Stimulated activated memory B cell treated with anti-CD40 and anti-IgM and Interleukin-4, amounts not matched to agents 10 μg/mL and 1 μg/mL and 100 μg/mL, for 72 hours (primary cell): Measurements from ENCODE around the gene MRGPRD.
"Not testable (repeated sequence)": the region's sequence is repeated elsewhere in the genome, so short reads cannot be mapped to it uniquely, and the experiment has no call there.

Experiments used
- ATAC-seq: fragments of 150-1000 bp; cut with Tn5 transposase; 2 replicates; pipeline ENCODE4 v1.10.0; 2021
- H3K27ac Mint-ChIP-seq: one replicate; pipeline ENCODE4 v1.8.0; 2022; ENCODE audit warnings: mild to moderate bottlenecking, mixed read lengths
- H3K27me3 Mint-ChIP-seq: one replicate; pipeline ENCODE4 v1.8.0; 2022; ENCODE audit warnings: mixed read lengths
- H3K36me3 Mint-ChIP-seq: one replicate; pipeline ENCODE4 v1.8.0; 2022; ENCODE audit warnings: mixed read lengths
- H3K4me1 Mint-ChIP-seq: one replicate; pipeline ENCODE4 v1.8.0; 2022; ENCODE audit warnings: mixed read lengths
- H3K4me3 Mint-ChIP-seq: one replicate; pipeline ENCODE4 v1.8.0; 2022; ENCODE audit warnings: mild to moderate bottlenecking, moderate library complexity, mixed read lengths
- H3K9me3 Mint-ChIP-seq: one replicate; pipeline ENCODE4 v1.8.0; 2022; ENCODE audit warnings: mixed read lengths

The MRGPRD gene

GRCh38 chr11:69000831-69001242, 20.1 kb upstream of the MRGPRD start:
- no peak overlapping the region for H3K27ac Mint-ChIP-seq
- H3K9me3 Mint-ChIP-seq, result no peaks in the 10 kb centered on the region
- H3K4me3 Mint-ChIP-seq, result no peak overlapping the region
- no peaks in the 10 kb centered on the region for H3K4me1 Mint-ChIP-seq
- no peaks in the 10 kb centered on the region for H3K36me3 Mint-ChIP-seq
- peaks cover 90% of the 10 kb centered on the region for H3K27me3 Mint-ChIP-seq
- ATAC-seq, result no peak

DNA sequence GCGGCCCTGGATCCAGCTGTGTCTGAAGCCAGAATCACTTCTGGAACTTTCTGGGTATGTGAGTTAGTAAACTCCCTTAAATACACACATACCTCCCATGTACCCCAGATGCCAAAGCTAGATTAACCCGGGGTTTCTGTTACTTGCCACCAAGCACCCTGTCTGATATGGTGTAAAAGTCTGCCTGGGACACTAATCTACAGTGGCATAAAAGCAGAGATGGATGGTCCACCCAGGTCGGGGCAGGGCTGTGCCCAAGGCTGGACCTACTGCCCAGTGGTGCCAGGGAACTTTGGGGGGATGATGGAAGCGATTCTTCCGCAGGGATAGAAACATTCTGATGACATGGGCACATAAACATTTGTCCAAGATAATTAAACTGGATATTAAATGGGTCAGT, 19.6 kb upstream of the MRGPRD start:
- no peak overlapping the region for H3K27ac Mint-ChIP-seq
- no peak for ATAC-seq
- no peaks in the 10 kb centered on the region for H3K9me3 Mint-ChIP-seq
- no peak overlapping the region for H3K4me3 Mint-ChIP-seq
- no peaks in the 10 kb centered on the region for H3K36me3 Mint-ChIP-seq
- H3K27me3 Mint-ChIP-seq, result peaks cover 90% of the 10 kb centered on the region
- H3K4me1 Mint-ChIP-seq, result no peaks in the 10 kb centered on the region

DNA sequence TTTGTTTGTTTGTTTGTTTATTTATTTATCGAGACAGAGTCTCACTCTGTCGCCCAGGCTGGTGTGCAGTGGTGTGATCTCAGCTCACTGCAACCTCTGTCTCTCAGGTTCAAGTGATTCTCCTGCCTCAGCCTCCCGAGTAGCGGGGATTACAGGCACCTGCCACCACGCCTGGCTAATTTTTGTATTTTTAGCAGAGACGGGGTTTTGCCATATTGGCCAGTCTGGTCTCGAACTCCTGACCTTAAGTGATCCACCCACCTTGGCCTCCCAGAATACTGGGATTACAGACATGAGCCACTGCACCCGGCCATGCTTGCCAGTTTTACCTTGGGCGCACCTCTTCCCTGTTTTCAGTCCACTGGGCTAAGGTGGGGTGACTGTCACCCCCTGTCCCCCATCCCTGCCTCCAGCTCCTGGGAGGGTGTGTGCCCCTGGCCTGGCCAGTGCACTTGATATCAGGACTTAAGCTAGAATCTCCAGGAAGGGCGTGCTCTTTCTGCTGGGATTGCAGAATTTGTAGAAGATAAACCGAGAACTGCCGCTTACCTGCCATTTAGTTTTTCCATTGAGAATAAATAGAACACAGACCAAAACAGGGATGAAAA, 19.1 kb upstream of the MRGPRD start:
- not testable (repeated sequence) for H3K4me1 Mint-ChIP-seq, H3K4me3 Mint-ChIP-seq, H3K27ac Mint-ChIP-seq, ATAC-seq, H3K9me3 Mint-ChIP-seq, H3K36me3 Mint-ChIP-seq
- peaks cover 90% of the 10 kb centered on the region for H3K27me3 Mint-ChIP-seq

DNA sequence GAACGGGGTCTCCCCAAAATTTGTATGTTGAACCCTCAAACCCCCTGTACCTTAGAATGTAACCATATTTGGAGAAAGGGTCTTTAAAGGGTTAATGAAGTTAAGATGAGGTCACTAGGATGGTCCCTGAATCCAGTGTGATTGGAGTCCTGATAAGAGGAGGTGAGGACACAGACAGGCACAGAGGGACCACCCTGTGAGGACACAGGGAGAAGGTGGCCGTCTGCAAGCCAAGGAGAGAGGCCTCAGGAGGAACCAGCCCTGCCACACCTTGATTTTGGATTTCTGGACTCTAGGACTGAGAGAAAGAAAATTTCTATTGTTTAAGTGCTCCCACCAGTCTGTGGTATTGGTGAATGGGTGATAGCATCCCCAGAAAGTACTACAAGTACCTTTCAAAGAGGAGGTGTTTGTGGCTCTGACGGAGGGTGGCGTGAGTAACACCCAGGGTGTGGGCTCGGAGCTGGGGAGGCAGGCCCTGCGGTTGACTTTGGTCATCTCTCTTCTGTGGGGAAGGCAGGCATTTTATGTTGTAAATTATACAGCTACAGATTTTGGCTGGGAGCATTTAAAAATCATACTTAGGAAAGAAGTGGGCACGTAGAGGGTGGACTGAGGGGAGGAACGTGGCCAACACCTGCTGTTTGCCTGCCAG, 18.4 kb upstream of the MRGPRD start:
- no peak for ATAC-seq

DNA sequence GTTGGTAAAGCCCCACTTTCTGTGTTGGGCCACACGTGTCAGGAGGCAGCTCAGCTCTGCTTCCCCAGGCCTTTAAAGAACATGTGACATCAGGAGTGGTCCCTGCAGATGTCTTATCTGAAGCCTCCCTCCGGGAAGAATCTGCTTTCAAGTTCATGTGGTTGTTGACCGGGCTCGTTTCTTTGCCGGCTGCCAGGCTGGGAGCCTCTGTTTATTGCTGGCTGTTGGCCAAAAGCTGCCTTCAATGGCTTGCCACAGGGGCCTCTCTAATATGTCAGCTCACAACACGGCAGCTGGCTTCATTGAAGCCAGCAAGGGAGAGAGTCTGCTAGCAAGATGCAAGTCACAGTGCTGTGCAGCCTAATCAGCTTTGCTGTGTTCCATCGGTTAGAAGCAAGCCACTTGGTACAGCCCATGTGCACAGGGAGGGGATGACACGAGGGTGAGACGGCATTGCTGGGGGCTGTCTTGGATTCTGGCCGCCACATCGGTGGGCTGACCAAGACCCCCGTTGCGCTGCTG, 17.7 kb upstream of the MRGPRD start:
- no peaks in the 10 kb centered on the region for H3K36me3 Mint-ChIP-seq
- no peak for ATAC-seq
- H3K4me1 Mint-ChIP-seq, result no peaks in the 10 kb centered on the region
- peaks cover 90% of the 10 kb centered on the region for H3K27me3 Mint-ChIP-seq
- no peak overlapping the region for H3K27ac Mint-ChIP-seq
- H3K9me3 Mint-ChIP-seq, result no peaks in the 10 kb centered on the region
- H3K4me3 Mint-ChIP-seq, result no peak overlapping the region

More for the DNA sequence above, 18.4 kb upstream of the MRGPRD start:
- no peaks in the 10 kb centered on the region for H3K4me1 Mint-ChIP-seq
- H3K36me3 Mint-ChIP-seq, result no peaks in the 10 kb centered on the region
- no peak overlapping the region for H3K27ac Mint-ChIP-seq
- no peaks in the 10 kb centered on the region for H3K9me3 Mint-ChIP-seq
- H3K4me3 Mint-ChIP-seq, result no peak overlapping the region
- peaks cover 90% of the 10 kb centered on the region for H3K27me3 Mint-ChIP-seq

DNA sequence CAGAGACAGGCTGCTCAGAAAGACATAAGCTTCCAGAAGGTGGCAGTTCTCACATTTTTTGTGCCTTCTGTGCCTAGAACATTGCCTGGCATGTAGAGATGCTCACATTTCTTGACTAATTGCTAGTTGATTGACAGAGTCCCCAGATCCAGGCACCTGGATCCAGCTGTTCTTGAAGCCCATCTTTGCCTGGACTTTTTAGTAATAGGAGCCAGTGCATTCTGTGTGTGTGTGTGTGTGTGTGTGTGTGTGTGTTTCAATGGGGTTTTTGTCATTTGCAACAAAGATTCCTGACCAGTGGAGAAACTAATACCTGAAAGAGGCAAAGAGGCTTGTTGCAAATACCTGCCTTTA, 17.2 kb upstream of the MRGPRD start:
- Mint-ChIP-seq H3K36me3 (no peaks in the 10 kb centered on the region), H3K4me1 (no peaks in the 10 kb centered on the region), H3K4me3 (no peak overlapping the region), H3K27me3 (peaks cover 90% of the 10 kb centered on the region), H3K27ac (no peak overlapping the region), H3K9me3 (no peaks in the 10 kb centered on the region)
- no peak for ATAC-seq

GRCh38 chr11:68997124-68997994, 16.6 kb upstream of the MRGPRD start:
- no peaks in the 10 kb centered on the region for H3K36me3 Mint-ChIP-seq
- H3K4me3 Mint-ChIP-seq, result no peak overlapping the region
- no peak overlapping the region for H3K27ac Mint-ChIP-seq
- no peak for ATAC-seq
- H3K4me1 Mint-ChIP-seq, result no peaks in the 10 kb centered on the region
- H3K27me3 Mint-ChIP-seq, result peaks cover 90% of the 10 kb centered on the region
- H3K9me3 Mint-ChIP-seq, result no peaks in the 10 kb centered on the region

DNA sequence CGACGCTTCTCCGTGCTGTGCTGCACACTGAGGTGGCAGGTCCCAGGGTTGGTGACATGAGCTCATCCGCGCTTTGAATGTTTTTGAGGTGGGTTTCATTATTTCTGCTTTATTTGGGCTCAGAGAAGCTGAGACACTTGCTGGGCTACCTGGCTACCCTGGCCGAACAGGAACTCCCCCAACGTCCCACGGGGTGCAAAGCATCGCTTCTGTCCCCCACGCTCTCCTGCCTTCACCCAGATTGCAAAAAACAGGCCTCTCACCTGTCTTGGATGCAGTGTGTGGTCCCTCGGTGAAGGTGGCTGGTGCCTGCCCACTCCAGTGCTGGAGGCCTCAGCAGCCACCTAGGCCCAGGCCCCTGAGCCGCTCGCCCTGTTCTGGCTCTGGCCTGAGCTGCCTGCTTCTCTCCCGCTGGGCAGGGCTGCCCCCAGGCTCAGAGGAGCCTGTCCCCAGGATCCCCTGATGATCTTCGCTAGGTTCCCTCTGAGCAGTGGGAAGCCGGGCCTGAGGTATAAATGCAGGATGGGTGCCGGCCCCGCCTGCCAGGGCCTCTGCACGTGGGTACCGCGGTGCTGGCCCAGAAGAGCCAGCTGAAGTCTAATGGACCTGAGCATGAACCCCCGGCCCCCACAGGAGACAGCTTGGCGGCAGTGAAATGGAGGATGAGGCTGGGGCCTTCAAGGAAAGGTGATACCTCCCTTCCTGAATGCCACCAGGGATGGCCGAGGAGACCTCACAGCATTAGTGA, 15.8 kb upstream of the MRGPRD start:
- H3K4me3 Mint-ChIP-seq, result no peak overlapping the region
- no peak for ATAC-seq
- H3K9me3 Mint-ChIP-seq, result no peaks in the 10 kb centered on the region
- no peaks in the 10 kb centered on the region for H3K36me3 Mint-ChIP-seq
- H3K27me3 Mint-ChIP-seq, result peaks cover 90% of the 10 kb centered on the region
- H3K27ac Mint-ChIP-seq, result no peak overlapping the region
- H3K4me1 Mint-ChIP-seq, result no peaks in the 10 kb centered on the region

GRCh38 chr11:68994894-68995285, 14.1 kb upstream of the MRGPRD start:
- peaks cover 94% of the 10 kb centered on the region for H3K27me3 Mint-ChIP-seq
- no peak for ATAC-seq
- H3K36me3 Mint-ChIP-seq, result no peaks in the 10 kb centered on the region
- no peak overlapping the region for H3K27ac Mint-ChIP-seq
- H3K4me1 Mint-ChIP-seq, result no peaks in the 10 kb centered on the region
- H3K9me3 Mint-ChIP-seq, result no peaks in the 10 kb centered on the region
- H3K4me3 Mint-ChIP-seq, result no peak overlapping the region

GRCh38 chr11:68994161-68994893, 13.5 kb upstream of the MRGPRD start:
- peaks cover 88% of the 10 kb centered on the region for H3K27me3 Mint-ChIP-seq
- H3K36me3 Mint-ChIP-seq, result no peaks in the 10 kb centered on the region
- H3K27ac Mint-ChIP-seq, result no peak overlapping the region
- ATAC-seq, result peak; percentile 17
- H3K9me3 Mint-ChIP-seq, result no peaks in the 10 kb centered on the region
- no peak overlapping the region for H3K4me3 Mint-ChIP-seq
- H3K4me1 Mint-ChIP-seq, result no peaks in the 10 kb centered on the region

DNA sequence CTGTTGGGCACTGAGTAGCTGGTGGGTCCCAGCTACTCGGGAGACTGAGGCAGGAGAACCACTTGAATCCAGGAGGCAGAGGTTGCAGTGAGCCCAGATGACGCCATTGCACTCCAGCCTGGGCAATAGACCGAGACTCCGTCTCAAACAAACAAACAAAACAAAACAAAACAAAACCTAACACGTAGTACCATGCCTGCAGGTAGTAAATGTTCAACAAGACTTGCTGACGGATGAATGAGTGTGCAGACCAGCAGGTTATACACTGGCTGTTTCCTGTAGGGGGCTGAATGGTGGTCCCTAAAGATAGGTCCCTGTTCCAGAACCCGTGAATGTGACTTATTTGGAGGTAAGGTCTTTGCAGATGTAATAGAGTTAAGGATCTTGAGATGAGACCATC, 12.8 kb upstream of the MRGPRD start:
- Mint-ChIP-seq H3K27ac (no peak overlapping the region), H3K36me3 (no peaks in the 10 kb centered on the region), H3K9me3 (no peaks in the 10 kb centered on the region), H3K4me3 (no peak overlapping the region), H3K27me3 (peaks cover 80% of the 10 kb centered on the region), H3K4me1 (no peaks in the 10 kb centered on the region)
- no peak for ATAC-seq

DNA sequence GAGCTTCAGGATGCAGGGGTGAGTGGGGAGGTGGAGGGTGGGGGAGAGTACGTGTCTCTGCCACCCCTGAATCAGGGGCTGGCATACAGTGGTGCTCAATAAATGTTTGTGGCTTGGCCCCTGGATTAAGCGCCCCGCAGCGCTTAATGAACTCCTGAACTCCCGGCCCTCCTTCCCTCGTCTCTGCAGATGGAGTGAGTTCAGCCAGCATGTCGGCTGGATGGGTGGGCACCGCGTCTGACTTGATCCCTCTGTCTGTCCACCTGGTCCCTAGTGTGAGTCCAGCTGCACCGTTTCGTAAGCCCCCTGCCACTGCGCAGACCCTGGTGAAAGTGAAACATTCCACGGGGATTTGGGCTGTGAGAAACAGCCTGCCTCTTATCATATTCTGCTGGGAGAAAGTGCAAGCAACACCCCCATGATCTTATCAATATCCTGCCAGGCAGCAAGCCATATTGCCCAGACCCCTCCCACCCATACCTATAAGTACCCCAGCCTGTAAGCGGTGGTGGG, 12.0 kb upstream of the MRGPRD start:
- no peak for ATAC-seq
- Mint-ChIP-seq H3K36me3 (no peaks in the 10 kb centered on the region), H3K9me3 (no peaks in the 10 kb centered on the region), H3K4me1 (no peaks in the 10 kb centered on the region), H3K27ac (no peak overlapping the region), H3K27me3 (peaks cover 81% of the 10 kb centered on the region), H3K4me3 (no peak overlapping the region)

DNA sequence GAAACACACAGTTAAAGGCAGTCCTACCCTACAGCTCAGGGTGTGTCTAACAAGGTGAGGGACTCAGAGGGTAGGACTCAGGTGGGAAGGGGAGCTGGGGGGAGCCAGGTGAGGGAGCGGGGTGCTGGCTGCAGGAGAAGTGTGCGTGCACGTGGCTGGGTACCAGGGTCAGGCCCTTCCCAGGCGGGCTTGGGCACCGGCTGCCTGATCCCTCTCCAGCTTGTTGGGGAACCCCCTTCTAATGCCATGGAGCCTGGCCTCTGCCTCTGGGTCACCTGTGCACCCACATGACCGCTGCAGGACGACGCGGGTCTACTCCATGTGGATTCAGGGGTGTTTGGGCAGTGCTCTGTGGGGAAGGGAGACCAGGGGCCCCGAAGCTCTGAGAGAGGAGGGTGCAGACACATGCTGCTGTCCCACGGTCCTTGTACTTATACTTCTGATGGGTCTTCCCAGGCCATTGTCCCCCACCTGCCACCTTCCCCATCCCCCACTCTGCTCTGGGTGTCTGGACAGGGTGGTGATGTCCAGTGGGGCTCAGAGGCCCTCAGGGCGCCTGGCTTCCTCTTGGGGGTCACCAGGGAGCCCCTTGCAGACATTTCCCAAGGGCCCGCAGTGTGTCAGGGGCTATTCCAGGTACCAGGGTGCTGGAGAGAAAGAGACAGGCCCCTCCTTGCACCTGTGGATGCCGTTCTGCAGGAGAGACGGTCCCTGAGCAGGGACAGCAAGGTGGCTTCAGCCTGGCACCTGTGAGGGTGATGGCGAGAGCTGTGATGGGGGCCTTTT, 10.4 kb upstream of the MRGPRD start:
- peaks cover 10% of the 10 kb centered on the region for H3K9me3 Mint-ChIP-seq
- no peak overlapping the region for H3K27ac Mint-ChIP-seq
- H3K27me3 Mint-ChIP-seq, result peaks cover 81% of the 10 kb centered on the region
- H3K4me3 Mint-ChIP-seq, result no peak overlapping the region
- no peaks in the 10 kb centered on the region for H3K4me1 Mint-ChIP-seq
- ATAC-seq, result no peak
- peaks cover 11% of the 10 kb centered on the region for H3K36me3 Mint-ChIP-seq
